Measurements from ENCODE around the gene PCCA. TPM values are rescaled to one million over a fixed set of nuclear protein-coding genes. Genes with fewer than 3 reads are reported as not detected.
A peak's percentile ranks its signal among the peaks of the same experiment; 100 is the strongest.
"Not testable (repeated sequence)": the region's sequence is repeated elsewhere in the genome, so short reads cannot be mapped to it uniquely, and the experiment has no call there.

Gene PCCA
- total and polyA plus RNA-seq, 2 experiments from 2014 or later = 29.8 to 59.2 TPM

- Histone ChIP-seq H3K27ac (no peak overlapping the region), H3K36me3 (no peaks in the 10 kb centered on the region), H3K4me1 (ENCODE audit: low read depth) (no peaks in the 10 kb centered on the region), H3K4me3 (no peak overlapping the region), H3K27me3 (no peaks in the 10 kb centered on the region), H3K9me3 (ENCODE audit: low read depth) (no peaks in the 10 kb centered on the region)
- TF ChIP-seq CTCF (IDR thresholded peaks at IDR 0.05; ENCODE audit: low read depth, low read length) = no peak
- DNase-seq (ENCODE audit: low read depth in 1 of 2, low spot score in 1 of 2) = peak in 1 of 2 donors; percentile 6
Observed at GRCh38 chr13:100098445-100099116, 9.7 kb downstream of the PCCA start.

- H3K27ac ChIP-seq; DNase-seq (ENCODE audit: low read depth in 1 of 2, low spot score in 1 of 2); H3K9me3 ChIP-seq (ENCODE audit: low read depth): not testable (repeated sequence)
Observed at GRCh38 chr13:100099117-100099445, 10.2 kb downstream of the PCCA start.

GRCh38 chr13:100100115-100100879 is 11.4 kb downstream of the PCCA start:
- H3K4me1 ChIP-seq (ENCODE audit: low read depth) = no peaks in the 10 kb centered on the region
- no peak overlapping the region for H3K4me3 ChIP-seq
- H3K27me3 ChIP-seq = no peaks in the 10 kb centered on the region
- peaks cover 2% of the 10 kb centered on the region for H3K36me3 ChIP-seq
- no peak overlapping the region for H3K27ac ChIP-seq
- H3K9me3 ChIP-seq (ENCODE audit: low read depth) = no peaks in the 10 kb centered on the region
- TF ChIP-seq CTCF (IDR thresholded peaks at IDR 0.05; ENCODE audit: low read depth, low read length) = no peak
- peak in 1 of 2 donors; percentile 71 for DNase-seq (ENCODE audit: low read depth in 1 of 2, low spot score in 1 of 2)

More at GRCh38 chr13:100099117-100099445, 10.2 kb downstream of the PCCA start:
- not testable (repeated sequence) for H3K36me3 ChIP-seq; H3K4me3 ChIP-seq; H3K27me3 ChIP-seq; H3K4me1 ChIP-seq (ENCODE audit: low read depth)

- Histone ChIP-seq H3K36me3 (peaks cover 2% of the 10 kb centered on the region), H3K27me3 (no peaks in the 10 kb centered on the region), H3K4me3 (no peak overlapping the region), H3K27ac (no peak overlapping the region), H3K9me3 (ENCODE audit: low read depth) (no peaks in the 10 kb centered on the region), H3K4me1 (ENCODE audit: low read depth) (no peaks in the 10 kb centered on the region)
- peak in 1 of 2 donors; percentile 11 for DNase-seq (ENCODE audit: low read depth in 1 of 2, low spot score in 1 of 2)
- no peak for TF ChIP-seq CTCF (IDR thresholded peaks at IDR 0.05; ENCODE audit: low read depth, low read length)
Observed at GRCh38 chr13:100102042-100102441, 13.1 kb downstream of the PCCA start.

- Histone ChIP-seq H3K27ac (no peak overlapping the region), H3K4me3 (no peak overlapping the region), H3K36me3 (peaks cover 2% of the 10 kb centered on the region), H3K27me3 (no peaks in the 10 kb centered on the region), H3K9me3 (ENCODE audit: low read depth) (no peaks in the 10 kb centered on the region), H3K4me1 (ENCODE audit: low read depth) (no peaks in the 10 kb centered on the region)
- no peak for DNase-seq (ENCODE audit: low read depth in 1 of 2, low spot score in 1 of 2)
- no peak for TF ChIP-seq CTCF (IDR thresholded peaks at IDR 0.05; ENCODE audit: low read depth, low read length)
Observed at GRCh38 chr13:100106005-100106404, 17.1 kb downstream of the PCCA start.

- no peak for TF ChIP-seq CTCF (IDR thresholded peaks at IDR 0.05; ENCODE audit: low read depth, low read length)
- H3K27me3 ChIP-seq = no peaks in the 10 kb centered on the region
- no peaks in the 10 kb centered on the region for H3K9me3 ChIP-seq (ENCODE audit: low read depth)
- H3K4me3 ChIP-seq = no peak overlapping the region
- no peak overlapping the region for H3K27ac ChIP-seq
- no peak for DNase-seq (ENCODE audit: low read depth in 1 of 2, low spot score in 1 of 2)
- H3K36me3 ChIP-seq = peaks cover 3% of the 10 kb centered on the region
- H3K4me1 ChIP-seq (ENCODE audit: low read depth) = no peaks in the 10 kb centered on the region
Observed at GRCh38 chr13:100106705-100107104, 17.8 kb downstream of the PCCA start.

All from cardiac muscle cell (in vitro differentiated cells and primary cell).